HCT116 (cell line): ENCODE results near the gene POLDIP2. TPM values are rescaled to one million over a fixed set of nuclear protein-coding genes. Genes with fewer than 3 reads are reported as not detected.

Source experiments
- ATAC-seq: fragments of 200-7000 bp; cut with Tn5 transposase; 2 replicates; pipeline ENCODE4 v1.9.1; 2020; ENCODE audit warnings: mild to moderate bottlenecking, moderate library complexity
- BruUV-seq: library from RNA; stranded (reverse); fragments of 400-500 nt; replicated peaks from 2 replicates; lab custom pipeline; 2021; lab: Mats Ljungman, UMichigan
- CTCF ChIA-PET: fragments of 300-600 bp; sonication (Branson Sonifier 250); formaldehyde crosslinking; loops from one replicate; lab custom pipeline; 2021; ENCODE audit warnings: antibody characterized with exemption; lab: Charles Lee
- POLR2A ChIA-PET: fragments of 300-600, 350-600 bp; sonication (Branson Sonifier 250); formaldehyde crosslinking; loops from one replicate; lab custom pipeline; 2021; ENCODE audit warnings: antibody characterized with exemption; lab: Charles Lee
- RAD21 ChIA-PET, 2 experiments: fragments of 300-600 bp; sonication (Branson Sonifier 250); formaldehyde crosslinking; loops; one replicate each; lab custom pipeline; 2023; ENCODE audit warnings: low total read pairs in 2 of 2; ENCODE audit not compliant: uncharacterized antibody in 2 of 2, unreplicated experiment in 2 of 2, low non-redundant PET in 1 of 2; lab: Charles Lee
- DNase-seq: peaks from one replicate; pipeline ENCODE4 v3.0.0-alpha.2; 2010; ENCODE audit warnings: low read depth, low spot score
- H2AFZ ChIP-seq: fragments of 200-600 bp; shearing (Covaris generic), sonication (generic); 2 replicates; pipeline ENCODE4 v1.6.1; 2017; ENCODE audit warnings: low read depth, mixed run types, mixed read lengths, antibody characterized with exemption, low read length; ENCODE audit not compliant: poor library complexity, severe bottlenecking
- H3K27ac ChIP-seq: 2 replicates; pipeline ENCODE4 v1.5.1; 2012; ENCODE audit warnings: low read depth, low read length
- H3K27me3 ChIP-seq: fragments of 200-600 bp; sonication (generic); 2 replicates; pipeline ENCODE4 v1.6.1; 2016; ENCODE audit warnings: mixed run types, low read length, mixed read lengths; ENCODE audit not compliant: insufficient read depth
- H3K36me3 ChIP-seq, 2 experiments: fragments of 200-500 bp in 1 of 2; fragments of 200-600 bp in 1 of 2; sonication (Bioruptor generic) in 1 of 2; sonication (generic) in 1 of 2; 2 replicates each; pipeline versions ENCODE4 v1.5.1 to v1.6.1; 2014 to 2016; ENCODE audit warnings: low read length in 2 of 2, inconsistent platforms in 1 of 2, mixed read lengths in 1 of 2, mixed run types in 1 of 2; ENCODE audit not compliant: insufficient read depth in 2 of 2, control insufficient read depth in 1 of 2
- H3K4me1 ChIP-seq, 2 experiments: fragments of 200-600 bp in 1 of 2; sonication (generic) in 1 of 2; 2 replicates each; pipeline versions ENCODE4 v1.5.1 to v1.6.1; 2012 to 2017; ENCODE audit warnings: low read length in 2 of 2, inconsistent platforms in 1 of 2, mild to moderate bottlenecking in 1 of 2, mixed read lengths in 1 of 2, mixed run types in 1 of 2, moderate library complexity in 1 of 2; ENCODE audit not compliant: insufficient read depth in 2 of 2, control insufficient read depth in 1 of 2
- H3K4me2 ChIP-seq: fragments of 200-600 bp; sonication (generic); 2 replicates; pipeline ENCODE4 v1.6.1; 2017; ENCODE audit warnings: mixed run types, low read length, mixed read lengths
- H3K4me3 ChIP-seq, 2 experiments: fragments of 200-600 bp in 1 of 2; sonication (generic) in 1 of 2; replicated peaks in 1 of 2; 2 replicates each; pipeline ENCODE4 v1.5.1; 2011 to 2016; ENCODE audit warnings: low read length in 2 of 2, control low read depth in 1 of 2, low read depth in 1 of 2, mild to moderate bottlenecking in 1 of 2, mixed read lengths in 1 of 2, mixed run types in 1 of 2
- H3K79me2 ChIP-seq: fragments of 200-600 bp; sonication (generic); 2 replicates; pipeline ENCODE4 v1.6.1; 2017; ENCODE audit warnings: mild to moderate bottlenecking, mixed run types, low read length, moderate library complexity, mixed read lengths; ENCODE audit not compliant: insufficient read depth
- H3K9ac ChIP-seq: fragments of 200-600 bp; sonication (generic); 2 replicates; pipeline ENCODE4 v1.6.1; 2016; ENCODE audit warnings: low read length, mixed read lengths
- H3K9me2 ChIP-seq: fragments of 200-600 bp; sonication (generic), shearing (Covaris generic); 2 replicates; pipeline ENCODE4 v1.6.1; 2017; ENCODE audit warnings: mixed run types, mild to moderate bottlenecking, moderate library complexity; ENCODE audit not compliant: insufficient read depth
- H3K9me3 ChIP-seq, 2 experiments: fragments of 200-500 bp in 1 of 2; fragments of 200-600 bp in 1 of 2; sonication (Bioruptor generic) in 1 of 2; sonication (generic) in 1 of 2; 2 replicates each; pipeline ENCODE4 v1.6.1; 2014 to 2017; ENCODE audit warnings: low read length in 2 of 2, mixed read lengths in 2 of 2, inconsistent platforms in 1 of 2, low read depth in 1 of 2, mild to moderate bottlenecking in 1 of 2, mixed run types in 1 of 2, moderate library complexity in 1 of 2; ENCODE audit not compliant: control insufficient read depth in 1 of 2, insufficient read depth in 1 of 2
- H4K20me1 ChIP-seq: fragments of 200-600 bp; sonication (generic), shearing (Covaris generic); 2 replicates; pipeline ENCODE4 v1.6.1; 2017; ENCODE audit warnings: mixed run types, mild to moderate bottlenecking, moderate library complexity; ENCODE audit not compliant: insufficient read depth
- CBX3 ChIP-seq: IDR thresholded peaks from 2 replicates; pipeline ENCODE4 v1.6.1; 2012; ENCODE audit warnings: low read depth
- CEBPB ChIP-seq: IDR thresholded peaks from 2 replicates; pipeline ENCODE4 v1.6.1; 2012; ENCODE audit warnings: low read depth
- POLR2AphosphoS5 ChIP-seq: IDR thresholded peaks from 2 replicates; pipeline ENCODE4 v1.6.1; 2011; ENCODE audit warnings: mild to moderate bottlenecking, low read depth, low read length, moderate library complexity
- SIN3A ChIP-seq: IDR thresholded peaks from 2 replicates; pipeline ENCODE4 v1.6.1; 2012; ENCODE audit warnings: low read depth
- SP1 ChIP-seq: IDR thresholded peaks from 2 replicates; pipeline ENCODE4 v1.6.1; 2012; ENCODE audit warnings: low read depth
- SRF ChIP-seq: IDR thresholded peaks from 2 replicates; pipeline ENCODE4 v1.6.1; 2012; ENCODE audit warnings: low read depth
- TCF7L2 ChIP-seq: IDR thresholded peaks from 2 replicates; pipeline ENCODE4 v1.7.0; 2011; ENCODE audit warnings: borderline replicate concordance, inconsistent platforms; ENCODE audit not compliant: insufficient read depth, insufficient read length; ENCODE audit errors: extremely low read depth
- ZNF274 ChIP-seq: fragments of 200-500 bp; sonication (Bioruptor generic); IDR thresholded peaks from 2 replicates; pipeline ENCODE4 v1.6.1; 2014; ENCODE audit warnings: mild to moderate bottlenecking, low read depth, low read length, inconsistent platforms
- intact Hi-C: fragments of 100-400 bp; cut with micrococcal nuclease; formaldehyde crosslinking; loops from 2 replicates; pipeline ENCODE4 v1.10.0; 2022
- total RNA-seq: library from RNA; stranded (reverse); gene quantifications from one replicate; pipeline ENCODE4 v1.2.1, GENCODE V29; 2021; ENCODE audit not compliant: unreplicated experiment
- TF ChIP-seq, protein P1 (sequence below): IDR thresholded peaks from 2 replicates; pipeline ENCODE4 v1.6.1; 2011; ENCODE audit warnings: mild to moderate bottlenecking, low read length, moderate library complexity; ENCODE audit not compliant: insufficient replicate concordance; ENCODE audit errors: extremely low read depth
- TF ChIP-seq, protein P2 (sequence below): IDR thresholded peaks from 2 replicates; pipeline ENCODE4 v1.6.1; 2012
- TF ChIP-seq, protein P3 (sequence below): IDR thresholded peaks from 2 replicates; pipeline ENCODE4 v1.6.1; 2012; ENCODE audit warnings: low read depth

Gene POLDIP2
- total RNA-seq, 1 experiment from 2014 or later = 78.0 TPM

DNA sequence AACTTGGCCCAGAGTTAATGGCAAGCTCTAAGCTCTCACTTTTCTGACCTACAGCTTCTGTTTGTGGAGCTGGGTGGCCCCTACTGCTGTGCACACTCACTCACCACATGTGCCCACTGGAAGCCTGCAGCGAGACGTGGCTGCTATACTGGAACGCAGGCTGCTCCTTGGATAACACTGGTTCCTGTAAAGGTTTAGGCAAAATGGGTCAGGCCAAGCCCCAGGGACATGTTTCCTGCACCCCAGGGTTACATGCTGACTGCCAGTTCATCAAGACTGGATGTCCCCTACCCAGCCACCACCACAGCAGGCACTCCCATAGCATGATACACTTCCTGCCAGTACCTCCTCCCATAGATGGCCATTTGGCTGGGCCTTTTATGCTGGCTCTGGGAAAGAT lies 8.3 kb downstream of the POLDIP2 start:
- Histone ChIP-seq H3K27me3 (no peaks in the 10 kb centered on the region), H3K9me3 (no peaks in the 10 kb centered on the region), H3K9ac (no peak overlapping the region), H3K27ac (no peak overlapping the region), H3K4me3 (no peak overlapping the region), H3K4me1 (peaks cover 0 to 9% of the 10 kb centered on the region in 2 experiments; a peak in 2 of 4 replicates), H2AFZ (no peak overlapping the region), H3K9me2 (no peaks in the 10 kb centered on the region), H3K36me3 (peaks cover 50 to 61% of the 10 kb centered on the region in 2 experiments), H3K79me2 (no peaks in the 10 kb centered on the region; the same call in 1 of the 2 replicates), H4K20me1 (no peaks in the 10 kb centered on the region), H3K4me2 (no peak overlapping the region)
- TF ChIP-seq, protein P1, sequence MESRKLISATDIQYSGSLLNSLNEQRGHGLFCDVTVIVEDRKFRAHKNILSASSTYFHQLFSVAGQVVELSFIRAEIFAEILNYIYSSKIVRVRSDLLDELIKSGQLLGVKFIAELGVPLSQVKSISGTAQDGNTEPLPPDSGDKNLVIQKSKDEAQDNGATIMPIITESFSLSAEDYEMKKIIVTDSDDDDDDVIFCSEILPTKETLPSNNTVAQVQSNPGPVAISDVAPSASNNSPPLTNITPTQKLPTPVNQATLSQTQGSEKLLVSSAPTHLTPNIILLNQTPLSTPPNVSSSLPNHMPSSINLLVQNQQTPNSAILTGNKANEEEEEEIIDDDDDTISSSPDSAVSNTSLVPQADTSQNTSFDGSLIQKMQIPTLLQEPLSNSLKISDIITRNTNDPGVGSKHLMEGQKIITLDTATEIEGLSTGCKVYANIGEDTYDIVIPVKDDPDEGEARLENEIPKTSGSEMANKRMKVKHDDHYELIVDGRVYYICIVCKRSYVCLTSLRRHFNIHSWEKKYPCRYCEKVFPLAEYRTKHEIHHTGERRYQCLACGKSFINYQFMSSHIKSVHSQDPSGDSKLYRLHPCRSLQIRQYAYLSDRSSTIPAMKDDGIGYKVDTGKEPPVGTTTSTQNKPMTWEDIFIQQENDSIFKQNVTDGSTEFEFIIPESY = no peak
- TF ChIP-seq SRF (no peak), CBX3 (no peak), TCF7L2 (no peak), ZNF274 (no peak), CEBPB (no peak), SP1 (no peak), POLR2AphosphoS5 (no peak), SIN3A (no peak)
- TF ChIP-seq, protein P2, sequence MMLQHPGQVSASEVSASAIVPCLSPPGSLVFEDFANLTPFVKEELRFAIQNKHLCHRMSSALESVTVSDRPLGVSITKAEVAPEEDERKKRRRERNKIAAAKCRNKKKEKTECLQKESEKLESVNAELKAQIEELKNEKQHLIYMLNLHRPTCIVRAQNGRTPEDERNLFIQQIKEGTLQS = no peak
- TF ChIP-seq, protein P3, sequence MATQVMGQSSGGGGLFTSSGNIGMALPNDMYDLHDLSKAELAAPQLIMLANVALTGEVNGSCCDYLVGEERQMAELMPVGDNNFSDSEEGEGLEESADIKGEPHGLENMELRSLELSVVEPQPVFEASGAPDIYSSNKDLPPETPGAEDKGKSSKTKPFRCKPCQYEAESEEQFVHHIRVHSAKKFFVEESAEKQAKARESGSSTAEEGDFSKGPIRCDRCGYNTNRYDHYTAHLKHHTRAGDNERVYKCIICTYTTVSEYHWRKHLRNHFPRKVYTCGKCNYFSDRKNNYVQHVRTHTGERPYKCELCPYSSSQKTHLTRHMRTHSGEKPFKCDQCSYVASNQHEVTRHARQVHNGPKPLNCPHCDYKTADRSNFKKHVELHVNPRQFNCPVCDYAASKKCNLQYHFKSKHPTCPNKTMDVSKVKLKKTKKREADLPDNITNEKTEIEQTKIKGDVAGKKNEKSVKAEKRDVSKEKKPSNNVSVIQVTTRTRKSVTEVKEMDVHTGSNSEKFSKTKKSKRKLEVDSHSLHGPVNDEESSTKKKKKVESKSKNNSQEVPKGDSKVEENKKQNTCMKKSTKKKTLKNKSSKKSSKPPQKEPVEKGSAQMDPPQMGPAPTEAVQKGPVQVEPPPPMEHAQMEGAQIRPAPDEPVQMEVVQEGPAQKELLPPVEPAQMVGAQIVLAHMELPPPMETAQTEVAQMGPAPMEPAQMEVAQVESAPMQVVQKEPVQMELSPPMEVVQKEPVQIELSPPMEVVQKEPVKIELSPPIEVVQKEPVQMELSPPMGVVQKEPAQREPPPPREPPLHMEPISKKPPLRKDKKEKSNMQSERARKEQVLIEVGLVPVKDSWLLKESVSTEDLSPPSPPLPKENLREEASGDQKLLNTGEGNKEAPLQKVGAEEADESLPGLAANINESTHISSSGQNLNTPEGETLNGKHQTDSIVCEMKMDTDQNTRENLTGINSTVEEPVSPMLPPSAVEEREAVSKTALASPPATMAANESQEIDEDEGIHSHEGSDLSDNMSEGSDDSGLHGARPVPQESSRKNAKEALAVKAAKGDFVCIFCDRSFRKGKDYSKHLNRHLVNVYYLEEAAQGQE = no peak
- DNase-seq (no peak), ATAC-seq (no peak)
- intact Hi-C loops = no loop called here
- POLR2A ChIA-PET = no interaction called here
- CTCF ChIA-PET = no interaction called here
- no TSS peak for BruUV-seq
- RAD21 ChIA-PET = no interaction called here
